DND-41 (cell line): ENCODE measurements around the gene ZNF394.
"Not testable (repeated sequence)": the region's sequence is repeated elsewhere in the genome, so short reads cannot be mapped to it uniquely, and the experiment has no call there.

Source experiments
- ATAC-seq: fragments of 200-7000 bp; cut with Tn5 transposase; 3 replicates; pipeline ENCODE4 v1.9.1; 2021; ENCODE audit warnings: low read depth; ENCODE audit not compliant: insufficient read depth
- DNase-seq: peaks from one replicate; pipeline ENCODE4 v3.0.0-alpha.2; 2020
- H2AFZ ChIP-seq: 2 replicates; pipeline ENCODE4 v1.6.0; 2012; ENCODE audit warnings: low read depth, low read length
- H3K27ac ChIP-seq: 2 replicates; pipeline ENCODE4 v1.5.1; 2012; ENCODE audit warnings: low read length, inconsistent platforms
- H3K27me3 ChIP-seq: fragments of 200-600 bp; sonication (generic); 2 replicates; pipeline ENCODE4 v1.6.0; 2012; ENCODE audit warnings: low read length, mild to moderate bottlenecking, inconsistent platforms; ENCODE audit not compliant: insufficient read depth, poor library complexity
- H3K36me3 ChIP-seq: 2 replicates; pipeline ENCODE4 v1.5.1; 2012; ENCODE audit warnings: low read length, inconsistent platforms; ENCODE audit not compliant: insufficient read depth
- H3K4me1 ChIP-seq: 2 replicates; pipeline ENCODE4 v1.5.1; 2012; ENCODE audit warnings: mild to moderate bottlenecking, low read length; ENCODE audit not compliant: insufficient read depth
- H3K4me2 ChIP-seq: 2 replicates; pipeline ENCODE4 v1.6.0; 2012; ENCODE audit warnings: mild to moderate bottlenecking, moderate library complexity, low read length, inconsistent platforms; ENCODE audit not compliant: insufficient read depth
- H3K4me3 ChIP-seq, 2 experiments: fragments of 200-600 bp in 1 of 2; shearing (Covaris generic) in 1 of 2; 2 replicates each; pipeline ENCODE4 v1.5.1; 2012 to 2016; ENCODE audit warnings: inconsistent platforms in 2 of 2, low read length in 2 of 2, mild to moderate bottlenecking in 2 of 2, low read depth in 1 of 2, moderate library complexity in 1 of 2
- H3K79me2 ChIP-seq: 2 replicates; pipeline ENCODE4 v1.6.0; 2012; ENCODE audit warnings: low read length, inconsistent platforms; ENCODE audit not compliant: insufficient read depth
- H3K9ac ChIP-seq: 2 replicates; pipeline ENCODE4 v1.6.0; 2012; ENCODE audit warnings: low read depth, mild to moderate bottlenecking, inconsistent platforms, low read length, moderate library complexity
- H3K9me3 ChIP-seq: 2 replicates; pipeline ENCODE4 v1.5.1; 2012; ENCODE audit warnings: low read length, moderate library complexity, mild to moderate bottlenecking, inconsistent platforms; ENCODE audit not compliant: insufficient read depth, severe bottlenecking
- H4K20me1 ChIP-seq: 2 replicates; pipeline ENCODE4 v1.6.0; 2012; ENCODE audit warnings: low read length; ENCODE audit not compliant: insufficient read depth
- CTCF ChIP-seq: IDR thresholded peaks from 2 replicates; pipeline ENCODE4 v1.5.1; 2012; ENCODE audit warnings: borderline replicate concordance, low read length, moderate library complexity, mild to moderate bottlenecking; ENCODE audit not compliant: poor library complexity, severe bottlenecking; ENCODE audit errors: extremely low read depth
- EZH2 ChIP-seq: IDR thresholded peaks from 3 replicates; pipeline ENCODE4 v1.6.1; 2012; ENCODE audit warnings: borderline replicate concordance, low read depth, mild to moderate bottlenecking, moderate library complexity, low read length, inconsistent platforms; ENCODE audit not compliant: severe bottlenecking

Gene ZNF394

GRCh38 chr7:99499721-99500636 is at the start of gene ZNF394:
Gene ZNF394 (minus strand): TSS chr7:99500281. CDS start chr7:99500093, 188 bp downstream.
- Histone ChIP-seq H3K27me3 (no peaks in the 10 kb centered on the region), H2AFZ (peak within 1 kb of the TSS; percentile 91), H3K9me3 (no peaks in the 10 kb centered on the region), H4K20me1 (peaks cover 29% of the 10 kb centered on the region), H3K79me2 (peaks cover 68% of the 10 kb centered on the region), H3K4me3 (peak within 1 kb of the TSS; percentile 91 to 96), H3K27ac (peak within 1 kb of the TSS; percentile 91), H3K4me2 (peak within 1 kb of the TSS; percentile 90), H3K36me3 (peaks cover 35% of the 10 kb centered on the region), H3K4me1 (peaks cover 42% of the 10 kb centered on the region), H3K9ac (peak within 1 kb of the TSS; percentile 79)
- peak; percentile 14 for TF ChIP-seq CTCF
- no peak for TF ChIP-seq EZH2
- DNase-seq (peak; percentile 92), ATAC-seq (peak; percentile 57)

GRCh38 chr7:99549545-99549944 is 49.5 kb upstream of the ZNF394 start:
- H3K9ac ChIP-seq, ATAC-seq: not testable (repeated sequence)

GRCh38 chr7:99545308-99545707 is 45.2 kb upstream of the ZNF394 start:
- not testable (repeated sequence) for H4K20me1 ChIP-seq, H3K4me3 ChIP-seq, H3K79me2 ChIP-seq, H2AFZ ChIP-seq, H3K9me3 ChIP-seq, H3K4me1 ChIP-seq, H3K27me3 ChIP-seq, DNase-seq, H3K9ac ChIP-seq, H3K4me2 ChIP-seq, H3K27ac ChIP-seq, ATAC-seq
- peaks cover 14% of the 10 kb centered on the region for H3K36me3 ChIP-seq

More at GRCh38 chr7:99549545-99549944, 49.5 kb upstream of the ZNF394 start:
- H3K27ac ChIP-seq, DNase-seq, H3K27me3 ChIP-seq, H3K4me3 ChIP-seq, H3K9me3 ChIP-seq, H3K4me2 ChIP-seq, H2AFZ ChIP-seq, H4K20me1 ChIP-seq: not testable (repeated sequence)
- Histone ChIP-seq H3K36me3 (peaks cover 25% of the 10 kb centered on the region), H3K4me1 (peaks cover 34% of the 10 kb centered on the region), H3K79me2 (peaks cover 24% of the 10 kb centered on the region)

GRCh38 chr7:99543916-99544315 is 43.8 kb upstream of the ZNF394 start:
- Histone ChIP-seq H3K9me3 (peaks cover 6% of the 10 kb centered on the region), H3K79me2 (no peaks in the 10 kb centered on the region), H3K4me1 (no peaks in the 10 kb centered on the region), H3K27ac (no peak overlapping the region), H4K20me1 (no peaks in the 10 kb centered on the region), H3K9ac (no peak overlapping the region), H3K27me3 (no peaks in the 10 kb centered on the region), H3K36me3 (peaks cover 14% of the 10 kb centered on the region), H3K4me3 (no peak overlapping the region), H3K4me2 (no peak overlapping the region), H2AFZ (no peak overlapping the region)
- no peak for DNase-seq
- TF ChIP-seq EZH2 (no peak), CTCF (no peak)
- ATAC-seq: no peak
